HL-60/S4 treated with retinoic acid at 250 ng/mL for 4 days and 3 days (cell line): ENCODE data around the gene PRR5.

Experiments
- in situ Hi-C: fragments of 300-500 bp; cut with MboI; formaldehyde crosslinking; loops from 2 replicates; pipeline ENCODE4 v1.7.0; 2022; ENCODE audit warnings: low sequenced_read_pairs

Gene PRR5

DNA sequence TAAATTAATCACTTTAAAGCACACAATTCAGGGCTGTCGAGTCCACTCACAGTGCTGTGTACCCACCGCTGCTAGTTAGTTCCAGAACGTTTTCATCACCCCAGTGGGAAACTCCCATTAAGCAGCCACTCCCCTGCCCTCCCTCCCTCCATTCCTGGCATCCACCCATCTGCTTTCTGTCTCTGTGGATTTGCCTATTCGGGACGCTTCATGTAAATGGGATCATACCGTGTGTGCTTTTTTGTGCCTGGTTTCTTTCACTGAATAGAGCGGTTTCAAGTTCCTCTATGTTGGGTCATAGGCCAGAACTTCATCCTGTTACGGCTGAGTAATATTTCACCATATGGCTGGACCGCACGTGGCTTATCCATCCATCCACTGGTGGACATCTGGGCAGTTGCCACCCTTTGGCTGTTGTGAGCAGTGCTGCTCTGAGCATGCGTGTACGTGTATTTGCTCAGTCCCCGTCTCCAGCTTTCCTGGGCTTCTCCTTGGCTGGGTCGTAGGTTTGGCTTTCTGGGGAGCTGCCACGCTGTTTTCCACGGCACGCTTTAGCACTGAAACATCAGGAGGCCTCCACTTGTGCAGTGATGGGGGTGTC, 80.5 kb downstream of the PRR5 start:
- in situ Hi-C loops = no loop called here

DNA sequence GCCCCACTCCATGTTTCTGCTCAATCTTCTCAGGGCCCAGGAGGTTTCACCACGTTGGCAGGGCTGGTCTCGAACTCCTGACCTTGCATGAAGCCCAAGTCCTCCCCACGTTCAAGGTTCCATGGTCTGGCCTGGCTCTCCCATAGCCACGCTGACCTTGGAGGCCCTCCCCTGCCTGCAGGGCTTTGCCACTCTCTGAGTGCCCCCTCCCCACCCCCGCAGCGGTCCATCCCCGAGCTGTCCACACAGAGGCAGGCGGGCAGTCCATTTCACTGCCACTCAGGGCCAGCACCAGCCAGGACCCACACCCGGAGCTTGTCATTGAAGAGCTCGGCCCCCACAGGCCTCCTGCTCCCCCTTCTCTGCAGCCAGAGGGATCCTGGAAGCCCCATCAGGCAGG, 81.1 kb downstream of the PRR5 start:
- in situ Hi-C loops = no loop called here

DNA sequence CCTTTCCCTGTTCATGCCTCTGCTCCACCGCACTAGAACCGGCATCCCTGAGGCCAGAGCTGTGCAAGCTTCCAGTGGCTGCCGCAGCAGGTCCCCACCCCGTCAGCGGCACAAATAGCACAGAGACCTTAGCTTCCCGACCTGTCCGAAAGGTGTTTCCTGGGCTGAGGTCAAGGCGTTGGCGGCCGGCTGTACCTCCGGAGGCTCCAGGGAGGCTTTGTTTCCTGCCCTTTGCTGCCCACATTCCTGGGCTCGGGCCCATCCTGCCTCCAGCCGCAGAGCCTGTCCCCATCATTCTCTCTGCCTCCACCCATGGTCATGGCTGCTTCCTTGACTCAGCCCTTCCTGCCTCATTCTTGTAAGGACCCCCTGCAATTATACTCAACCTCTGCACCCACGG, 81.6 kb downstream of the PRR5 start:
- in situ Hi-C loops = no loop called here

DNA sequence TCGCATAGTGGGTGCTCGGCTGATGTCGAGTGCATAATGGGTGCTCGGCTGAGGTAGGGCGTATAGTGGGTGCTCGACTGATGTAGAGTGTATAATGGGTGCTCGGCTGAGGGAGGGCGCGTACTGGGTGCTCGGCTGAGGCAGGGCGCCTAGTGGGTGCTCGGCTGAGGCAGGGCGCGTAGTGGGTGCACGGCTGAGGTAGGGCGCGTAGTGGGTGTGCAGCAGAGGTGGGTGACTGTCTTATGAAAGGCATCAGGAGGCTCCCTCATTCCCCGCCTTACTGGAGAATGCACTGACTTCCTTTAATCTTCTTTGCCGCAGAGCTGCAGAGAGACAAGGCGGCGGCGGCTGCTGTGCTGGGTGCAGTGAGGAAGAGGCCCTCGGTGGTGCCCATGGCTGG, 84.1 kb downstream of the PRR5 start:
- in situ Hi-C loops = no loop called here

DNA sequence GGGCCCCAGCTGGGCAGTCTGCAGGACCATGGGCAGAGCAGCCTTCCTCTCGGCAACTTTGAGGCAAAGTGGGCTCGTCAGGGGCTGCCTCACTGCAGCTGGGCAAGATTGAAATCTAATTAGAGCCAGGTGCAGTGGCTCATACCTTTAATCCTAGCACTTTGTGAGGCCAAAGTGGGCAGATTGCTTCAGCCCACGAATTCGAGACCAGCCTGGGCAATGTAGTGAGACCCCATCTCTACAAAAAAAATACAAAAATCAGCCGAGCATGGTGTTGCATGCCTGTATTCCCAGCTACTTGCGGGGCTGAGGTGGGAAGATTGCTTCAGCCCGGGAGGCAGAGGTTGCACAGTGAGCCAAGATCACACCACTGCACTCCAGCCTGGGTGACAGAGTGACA, 84.6 kb downstream of the PRR5 start:
- in situ Hi-C loops = no loop called here
